Upper lobe of right lung (tissue), 1 donor: ENCODE measurements around the gene COL5A1. TPM values are rescaled to one million over a fixed set of nuclear protein-coding genes. Genes with fewer than 3 reads are reported as not detected.

Experiments used
- ATAC-seq: fragments of 200-7000 bp; cut with Tn5 transposase; one replicate; pipeline ENCODE4 v1.9.1; 2020; ENCODE audit warnings: mild to moderate bottlenecking, moderate library complexity
- DNase-seq: peaks from one replicate; pipeline ENCODE4 v3.0.0-alpha.2; 2020
- H3K27ac ChIP-seq: fragments of 200-600 bp; one replicate; pipeline ENCODE4 v1.8.0; 2022
- H3K27me3 ChIP-seq: fragments of 200-600 bp; one replicate; pipeline ENCODE4 v1.8.0; 2022; ENCODE audit warnings: mild to moderate bottlenecking
- H3K36me3 ChIP-seq: fragments of 200-600 bp; one replicate; pipeline ENCODE4 v1.8.0; 2022
- H3K4me1 ChIP-seq: fragments of 200-600 bp; one replicate; pipeline ENCODE4 v1.8.0; 2022
- H3K4me3 ChIP-seq: fragments of 200-600 bp; one replicate; pipeline ENCODE4 v1.8.0; 2022; ENCODE audit warnings: mild to moderate bottlenecking
- H3K9me3 ChIP-seq: fragments of 200-600 bp; one replicate; pipeline ENCODE4 v1.8.0; 2022
- intact Hi-C: fragments of 100-400 bp; cut with DNase I; formaldehyde crosslinking; loops from one replicate; pipeline ENCODE4 v1.11.0; 2022
- total RNA-seq: library from RNA; stranded (reverse); fragmentation: NEBNext Ultra II Directional; extraction: Animal tissue kit (Norgen Biotek cat#: 25700); gene quantifications from one replicate; pipeline ENCODE4 v1.2.1, GENCODE V29; 2021
- TF ChIP-seq, protein P1 (sequence below): fragments of 200-600 bp; IDR thresholded peaks from one replicate; pipeline ENCODE4 v1.8.0; 2022; ENCODE audit warnings: antibody characterized with exemption
- donor health status: DM: no; HTN: yes; CAD: no; lungs with severe emphysema.

The COL5A1 gene
- total RNA-seq, 1 donor from 2014 or later = 37.8 TPM

GRCh38 chr9:134834957-134835419, 193.4 kb downstream of the COL5A1 start:
- Histone ChIP-seq H3K9me3 (no peaks in the 10 kb centered on the region), H3K4me3 (no peak overlapping the region), H3K4me1 (no peaks in the 10 kb centered on the region), H3K27me3 (no peaks in the 10 kb centered on the region), H3K36me3 (peaks cover 12% of the 10 kb centered on the region), H3K27ac (no peak overlapping the region)
- no peak for ATAC-seq
- DNase-seq = no peak
- TF ChIP-seq, protein P1, sequence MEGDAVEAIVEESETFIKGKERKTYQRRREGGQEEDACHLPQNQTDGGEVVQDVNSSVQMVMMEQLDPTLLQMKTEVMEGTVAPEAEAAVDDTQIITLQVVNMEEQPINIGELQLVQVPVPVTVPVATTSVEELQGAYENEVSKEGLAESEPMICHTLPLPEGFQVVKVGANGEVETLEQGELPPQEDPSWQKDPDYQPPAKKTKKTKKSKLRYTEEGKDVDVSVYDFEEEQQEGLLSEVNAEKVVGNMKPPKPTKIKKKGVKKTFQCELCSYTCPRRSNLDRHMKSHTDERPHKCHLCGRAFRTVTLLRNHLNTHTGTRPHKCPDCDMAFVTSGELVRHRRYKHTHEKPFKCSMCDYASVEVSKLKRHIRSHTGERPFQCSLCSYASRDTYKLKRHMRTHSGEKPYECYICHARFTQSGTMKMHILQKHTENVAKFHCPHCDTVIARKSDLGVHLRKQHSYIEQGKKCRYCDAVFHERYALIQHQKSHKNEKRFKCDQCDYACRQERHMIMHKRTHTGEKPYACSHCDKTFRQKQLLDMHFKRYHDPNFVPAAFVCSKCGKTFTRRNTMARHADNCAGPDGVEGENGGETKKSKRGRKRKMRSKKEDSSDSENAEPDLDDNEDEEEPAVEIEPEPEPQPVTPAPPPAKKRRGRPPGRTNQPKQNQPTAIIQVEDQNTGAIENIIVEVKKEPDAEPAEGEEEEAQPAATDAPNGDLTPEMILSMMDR = no peak
- intact Hi-C loops = no loop called here

DNA sequence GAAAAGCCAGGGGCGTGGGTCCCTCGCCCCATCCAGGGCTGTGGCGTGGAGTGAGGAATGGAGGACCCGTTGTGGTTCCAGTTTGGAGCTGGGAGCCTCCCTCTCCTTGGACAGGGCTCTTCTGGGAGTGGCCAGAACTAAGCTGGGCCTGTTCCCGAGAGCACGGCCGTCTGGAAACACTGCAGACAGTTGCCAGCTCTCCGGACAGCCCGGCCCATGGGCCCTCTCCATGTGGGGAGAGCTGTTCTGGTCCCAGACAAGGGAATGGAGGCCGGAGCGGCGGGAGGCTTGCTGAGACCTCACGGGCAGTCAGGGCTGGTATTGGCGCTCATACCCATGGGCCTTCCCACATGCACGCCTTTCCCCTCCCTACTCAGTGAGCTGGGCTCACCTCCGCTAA, 193.8 kb downstream of the COL5A1 start:
- Histone ChIP-seq H3K4me1 (no peaks in the 10 kb centered on the region), H3K36me3 (peaks cover 12% of the 10 kb centered on the region), H3K9me3 (no peaks in the 10 kb centered on the region), H3K4me3 (no peak overlapping the region), H3K27me3 (no peaks in the 10 kb centered on the region), H3K27ac (no peak overlapping the region)
- DNase-seq (no peak), ATAC-seq (no peak)
- intact Hi-C loops = no loop called here
- TF ChIP-seq, protein P1 = no peak

DNA sequence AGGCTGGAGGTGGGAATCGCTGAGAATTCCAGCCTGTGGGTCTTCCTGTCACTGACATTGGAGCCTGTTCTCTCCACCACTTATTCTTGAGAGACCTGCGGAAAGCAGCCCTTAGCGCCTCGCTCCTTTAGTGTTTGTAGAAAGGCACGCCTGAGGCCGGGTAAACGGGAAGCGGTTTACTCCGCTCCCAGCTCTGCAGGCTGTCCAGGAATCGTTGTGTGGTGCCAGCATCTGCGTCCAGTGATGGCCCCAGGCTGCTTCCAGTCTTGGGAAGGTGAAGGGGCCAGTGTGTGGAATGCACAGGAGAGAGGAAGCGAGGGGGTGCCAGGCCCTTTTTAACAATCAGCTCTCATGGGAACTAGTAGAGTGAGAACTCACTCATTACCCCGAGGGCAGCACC, 194.4 kb downstream of the COL5A1 start:
- intact Hi-C loops = no loop called here
- Histone ChIP-seq H3K27ac (no peak overlapping the region), H3K36me3 (peaks cover 12% of the 10 kb centered on the region), H3K27me3 (no peaks in the 10 kb centered on the region), H3K9me3 (no peaks in the 10 kb centered on the region), H3K4me3 (no peak overlapping the region), H3K4me1 (no peaks in the 10 kb centered on the region)
- no peak for DNase-seq
- TF ChIP-seq, protein P1 = no peak
- ATAC-seq = no peak

- TF ChIP-seq, protein P1 = no peak
- ATAC-seq = no peak
- Histone ChIP-seq H3K4me3 (no peak overlapping the region), H3K27ac (no peak overlapping the region), H3K36me3 (peaks cover 12% of the 10 kb centered on the region), H3K27me3 (no peaks in the 10 kb centered on the region), H3K9me3 (no peaks in the 10 kb centered on the region), H3K4me1 (no peaks in the 10 kb centered on the region)
- no peak for DNase-seq
- intact Hi-C loops = no loop called here
These were observed 194.9 kb downstream of the COL5A1 start for GRCh38 chr9:134836406-134836970.

- Histone ChIP-seq H3K27me3 (no peaks in the 10 kb centered on the region), H3K4me3 (no peak overlapping the region), H3K27ac (no peak overlapping the region), H3K36me3 (peaks cover 12% of the 10 kb centered on the region), H3K9me3 (no peaks in the 10 kb centered on the region), H3K4me1 (no peaks in the 10 kb centered on the region)
- intact Hi-C loops = no loop called here
- DNase-seq = no peak
- TF ChIP-seq, protein P1 = no peak
- ATAC-seq = no peak
These were observed 195.9 kb downstream of the COL5A1 start for GRCh38 chr9:134837529-134837928.
